Mesenchymal stem cell (in vitro differentiated cells and primary cell): ENCODE data around the gene SENP7.
A peak's percentile ranks its signal among the peaks of the same experiment; 100 is the strongest.
"Not testable (repeated sequence)": the region's sequence is repeated elsewhere in the genome, so short reads cannot be mapped to it uniquely, and the experiment has no call there.

ENCODE experiments used
- DNase-seq: peaks from one replicate; pipeline ENCODE4 v3.0.0-alpha.2; 2013
- H2AFZ ChIP-seq: one replicate; pipeline ENCODE4 v1.6.1; 2013; ENCODE audit warnings: low read depth, mild to moderate bottlenecking, control low read depth, inconsistent platforms, low read length, moderate library complexity
- H2AK5ac ChIP-seq: 2 replicates; pipeline ENCODE4 v1.6.1; 2013; ENCODE audit warnings: low read length, moderate library complexity, mild to moderate bottlenecking, inconsistent platforms; ENCODE audit not compliant: severe bottlenecking
- H2BK120ac ChIP-seq: one replicate; pipeline ENCODE4 v1.6.1; 2013; ENCODE audit warnings: low read depth, mild to moderate bottlenecking, inconsistent platforms, low read length, moderate library complexity
- H2BK12ac ChIP-seq, 2 experiments: one replicate each; pipeline ENCODE4 v1.6.1; 2013; ENCODE audit warnings: inconsistent platforms in 2 of 2, low read length in 2 of 2, mild to moderate bottlenecking in 2 of 2, moderate library complexity in 2 of 2, control low read depth in 1 of 2
- H2BK15ac ChIP-seq: one replicate; pipeline ENCODE4 v1.6.1; 2013; ENCODE audit warnings: mild to moderate bottlenecking, low read depth, inconsistent platforms; ENCODE audit not compliant: poor library complexity, severe bottlenecking
- H2BK5ac ChIP-seq: 2 replicates; pipeline ENCODE4 v1.6.1; 2013; ENCODE audit warnings: low read depth, mild to moderate bottlenecking, low read length, control low read depth, inconsistent platforms; ENCODE audit not compliant: poor library complexity, severe bottlenecking
- H3K14ac ChIP-seq, 2 experiments: one replicate each; pipeline ENCODE4 v1.6.1; 2013; ENCODE audit warnings: inconsistent platforms in 2 of 2, low read length in 2 of 2, control low read depth in 1 of 2, mild to moderate bottlenecking in 1 of 2, moderate library complexity in 1 of 2
- H3K18ac ChIP-seq, 2 experiments: one replicate each; pipeline ENCODE4 v1.6.1; 2013; ENCODE audit warnings: inconsistent platforms in 2 of 2, low read length in 2 of 2, control low read depth in 1 of 2, low read depth in 1 of 2, mild to moderate bottlenecking in 1 of 2
- H3K23ac ChIP-seq, 2 experiments: one replicate each; pipeline ENCODE4 v1.6.1; 2013; ENCODE audit warnings: inconsistent platforms in 2 of 2, low read length in 2 of 2, mild to moderate bottlenecking in 2 of 2, moderate library complexity in 2 of 2, control low read depth in 1 of 2
- H3K27ac ChIP-seq: 2 replicates; pipeline ENCODE4 v1.5.1; 2013; ENCODE audit warnings: mild to moderate bottlenecking, moderate library complexity, low read length, control low read depth, inconsistent platforms; ENCODE audit not compliant: poor library complexity, severe bottlenecking
- H3K27me3 ChIP-seq, 2 experiments: 2 replicates each; pipeline versions ENCODE4 v1.6.1 to v1.7.0; 2013; ENCODE audit warnings: low read length in 2 of 2, mild to moderate bottlenecking in 2 of 2, moderate library complexity in 2 of 2, control low read depth in 1 of 2, inconsistent platforms in 1 of 2; ENCODE audit not compliant: control insufficient read depth in 1 of 2, insufficient read depth in 1 of 2
- H3K36me3 ChIP-seq, 2 experiments: 2 replicates each; pipeline versions ENCODE4 v1.6.1 to v1.7.0; 2013; ENCODE audit warnings: low read length in 2 of 2, control low read depth in 1 of 2, inconsistent platforms in 1 of 2, low read depth in 1 of 2, mild to moderate bottlenecking in 1 of 2; ENCODE audit not compliant: insufficient read depth in 2 of 2, control insufficient read depth in 1 of 2
- H3K4ac ChIP-seq, 2 experiments: one replicate each; pipeline ENCODE4 v1.6.1; 2013; ENCODE audit warnings: inconsistent platforms in 2 of 2, low read length in 2 of 2, mild to moderate bottlenecking in 2 of 2, moderate library complexity in 2 of 2, control low read depth in 1 of 2, low read depth in 1 of 2
- H3K4me1 ChIP-seq: 2 replicates; pipeline ENCODE4 v1.6.1; 2013; ENCODE audit warnings: low read depth, low read length, control low read depth; ENCODE audit not compliant: control insufficient read depth, insufficient read depth
- H3K4me2 ChIP-seq: 2 replicates; pipeline ENCODE4 v1.6.1; 2013; ENCODE audit warnings: low read length, mild to moderate bottlenecking, inconsistent platforms; ENCODE audit not compliant: poor library complexity, severe bottlenecking
- H3K4me3 ChIP-seq, 2 experiments: 2 replicates each; pipeline versions ENCODE4 v1.5.1 to v1.7.0; 2013; ENCODE audit warnings: low read length in 2 of 2, mild to moderate bottlenecking in 2 of 2, control low read depth in 1 of 2, low read depth in 1 of 2; ENCODE audit not compliant: insufficient read depth in 1 of 2
- H3K79me1 ChIP-seq: replicated peaks from 2 replicates; pipeline ENCODE4 v1.6.1; 2013; ENCODE audit warnings: mild to moderate bottlenecking, control low read depth, low read length, inconsistent platforms; ENCODE audit not compliant: poor library complexity, severe bottlenecking
- H3K9ac ChIP-seq: 2 replicates; pipeline ENCODE4 v1.7.0; 2013; ENCODE audit warnings: mild to moderate bottlenecking, low read length, moderate library complexity
- H3K9me3 ChIP-seq: 2 replicates; pipeline ENCODE4 v1.7.0; 2013; ENCODE audit warnings: mild to moderate bottlenecking, low read length; ENCODE audit not compliant: control insufficient read depth
- H4K8ac ChIP-seq: one replicate; pipeline ENCODE4 v1.6.1; 2013; ENCODE audit warnings: inconsistent platforms, mild to moderate bottlenecking, low read length, moderate library complexity
- H4K91ac ChIP-seq: one replicate; pipeline ENCODE4 v1.6.1; 2013; ENCODE audit warnings: mild to moderate bottlenecking, low read length, inconsistent platforms
- WGBS: methylation state at CpG from one replicate; pipeline ENCODE4 v1.1.7; 2013; ENCODE audit warnings: mixed read lengths; 5-methylcytosine and 5-hydroxymethylcytosine counted together

Gene SENP7

GRCh38 chr3:101478980-101479379 is 34.0 kb downstream of the SENP7 start:
- DNase-seq = no peak
- H3K4ac ChIP-seq = no peak overlapping the region
- H2AK5ac ChIP-seq = no peak overlapping the region

DNA sequence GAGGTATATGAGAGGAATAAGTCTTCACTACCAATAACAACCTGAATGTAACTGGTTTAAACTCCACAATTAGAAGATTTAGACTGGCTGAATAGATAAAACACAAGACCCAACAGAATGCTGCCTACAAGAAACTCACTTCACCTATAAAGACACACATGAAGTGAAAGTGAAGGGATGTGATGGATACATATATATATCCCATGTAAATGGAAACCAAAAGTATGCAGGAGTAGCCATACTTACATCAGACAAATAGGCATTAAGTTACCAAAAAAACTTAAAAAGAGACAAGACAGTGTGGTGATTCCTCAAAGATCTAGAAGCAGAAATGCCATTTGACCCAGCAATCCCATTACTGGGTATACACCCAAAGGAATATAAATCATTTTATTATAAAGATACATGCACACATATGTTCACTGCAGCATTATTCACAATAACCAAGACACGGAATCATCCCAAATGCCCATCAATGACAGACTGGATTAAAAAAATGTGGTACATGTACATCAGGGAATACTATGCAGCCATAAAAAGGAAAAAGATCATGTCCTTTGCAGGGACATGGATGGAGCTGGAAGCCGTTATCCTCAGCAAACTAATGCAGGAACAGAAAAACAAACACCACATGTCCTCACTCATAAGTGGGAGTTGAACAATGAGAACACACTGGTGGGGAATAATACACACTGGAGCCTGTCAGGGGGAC is 38.0 kb downstream of the SENP7 start:
- H3K79me1 ChIP-seq, H3K4ac ChIP-seq, H3K9ac ChIP-seq, H3K4me1 ChIP-seq, H3K14ac ChIP-seq, H3K9me3 ChIP-seq, H2BK5ac ChIP-seq, H3K18ac ChIP-seq, H3K4me3 ChIP-seq, H3K36me3 ChIP-seq, H4K91ac ChIP-seq, H2BK15ac ChIP-seq, H4K8ac ChIP-seq, H2AFZ ChIP-seq, H3K27me3 ChIP-seq, DNase-seq, H2BK120ac ChIP-seq, H3K27ac ChIP-seq, H3K23ac ChIP-seq, H2BK12ac ChIP-seq, H2AK5ac ChIP-seq, H3K4me2 ChIP-seq: not testable (repeated sequence)
- WGBS = no CpG with 5 or more reads among the region's 2 CpGs

More at GRCh38 chr3:101478980-101479379, 34.0 kb downstream of the SENP7 start:
- H3K9me3 ChIP-seq = no peaks in the 10 kb centered on the region
- no peak overlapping the region for H3K23ac ChIP-seq
- H3K14ac ChIP-seq = no peak overlapping the region
- no peak overlapping the region for H4K8ac ChIP-seq
- 90% methylated on average over 3 of the region's 3 CpGs for WGBS
- H3K79me1 ChIP-seq = peaks cover 11% of the 10 kb centered on the region
- H3K4me3 ChIP-seq = no peak overlapping the region
- H3K4me1 ChIP-seq = no peaks in the 10 kb centered on the region
- H3K4me2 ChIP-seq = no peak overlapping the region
- H3K18ac ChIP-seq = no peak overlapping the region
- no peak overlapping the region for H4K91ac ChIP-seq
- peaks cover 2% of the 10 kb centered on the region in 2 experiments for H3K36me3 ChIP-seq
- H3K9ac ChIP-seq = no peak overlapping the region
- H3K27ac ChIP-seq = no peak overlapping the region
- H3K27me3 ChIP-seq = no peaks in the 10 kb centered on the region
- H2AFZ ChIP-seq = no peak overlapping the region
- no peak overlapping the region for H2BK120ac ChIP-seq
- no peak overlapping the region for H2BK5ac ChIP-seq
- no peak overlapping the region for H2BK12ac ChIP-seq
- no peak overlapping the region for H2BK15ac ChIP-seq

DNA sequence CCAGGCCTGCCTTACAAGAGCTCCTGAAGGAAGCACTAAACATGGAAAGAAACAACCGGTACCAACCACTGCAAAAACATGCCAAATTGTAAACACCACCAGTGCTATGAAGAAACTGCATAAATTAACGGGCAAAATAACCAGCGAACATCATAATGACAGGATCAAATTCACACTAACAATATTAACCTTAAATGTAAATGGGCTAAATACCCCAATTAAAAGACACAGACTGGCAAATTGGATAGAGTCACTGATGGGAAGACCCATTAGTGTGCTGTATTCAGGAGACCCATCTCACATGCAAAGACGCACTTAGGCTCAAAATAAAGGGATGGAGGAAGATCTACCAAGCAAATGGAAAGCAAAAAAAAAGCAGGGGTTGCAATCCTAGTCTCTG is 44.3 kb downstream of the SENP7 start:
- H3K4me2 ChIP-seq, H3K18ac ChIP-seq, H2AK5ac ChIP-seq, H3K36me3 ChIP-seq, H3K9ac ChIP-seq, H3K27me3 ChIP-seq, H2BK12ac ChIP-seq, H3K23ac ChIP-seq, H3K4me1 ChIP-seq, H3K14ac ChIP-seq, H3K9me3 ChIP-seq, H3K27ac ChIP-seq, H2BK5ac ChIP-seq, H3K4ac ChIP-seq, H3K4me3 ChIP-seq, H2BK15ac ChIP-seq, H2AFZ ChIP-seq, H2BK120ac ChIP-seq, H4K8ac ChIP-seq, DNase-seq, H4K91ac ChIP-seq: not testable (repeated sequence)
- WGBS = 97% methylated on average over 4 of the region's 4 CpGs
- H3K79me1 ChIP-seq = peaks cover 14% of the 10 kb centered on the region

- not testable (repeated sequence) for H2AK5ac ChIP-seq, H3K27ac ChIP-seq, H2BK5ac ChIP-seq, H2AFZ ChIP-seq, H3K36me3 ChIP-seq, H2BK15ac ChIP-seq, H3K4me1 ChIP-seq, H3K9ac ChIP-seq, H2BK12ac ChIP-seq, H3K23ac ChIP-seq, H3K9me3 ChIP-seq, H3K4me3 ChIP-seq, H3K4me2 ChIP-seq, DNase-seq, H3K27me3 ChIP-seq
- peak overlapping the region in 1 of 2 experiments; percentile 18 for H3K14ac ChIP-seq
- H4K8ac ChIP-seq = peak overlapping the region; percentile 92
- peak overlapping the region in 1 of 2 experiments; percentile 71 for H3K4ac ChIP-seq
- peak overlapping the region; percentile 58 for H2BK120ac ChIP-seq
- H4K91ac ChIP-seq = peak overlapping the region; percentile 85
- 26% methylated on average over 3 of the region's 3 CpGs for WGBS
- peaks cover 14% of the 10 kb centered on the region for H3K79me1 ChIP-seq
- peak overlapping the region; percentile 69 to 88 for H3K18ac ChIP-seq
These were observed 45.7 kb downstream of the SENP7 start for GRCh38 chr3:101467310-101467663.
